Astrocyte (in vitro differentiated cells and primary cell): ENCODE data around the gene CNTN5.

ENCODE experiments used
- CTCF ChIP-seq: IDR thresholded peaks from 2 replicates; pipeline ENCODE4 v1.5.1; 2011; ENCODE audit warnings: low read depth, mild to moderate bottlenecking, inconsistent platforms, low read length, moderate library complexity; ENCODE audit not compliant: insufficient read depth
- EZH2 ChIP-seq: IDR thresholded peaks from 2 replicates; pipeline ENCODE4 v1.6.1; 2012; ENCODE audit warnings: mild to moderate bottlenecking, low read length, inconsistent platforms; ENCODE audit not compliant: insufficient read depth

- no peak for TF ChIP-seq CTCF
- no peak for TF ChIP-seq EZH2
Observed at GRCh38 chr11:100240025-100240539, 1219.3 kb downstream of the CNTN5 start.
